Central memory CD8-positive, alpha-beta T cell (primary cell): ENCODE measurements around the gene TSHZ3.

Experiments
- ATAC-seq: fragments of 150-1000 bp; cut with Tn5 transposase; replicated peaks from 2 replicates; pipeline ENCODE4 v1.10.0; 2022; ENCODE audit warnings: mild to moderate bottlenecking, moderate FRiP score, moderate number of reproducible peaks; ENCODE audit not compliant: poor library complexity, severe bottlenecking; ENCODE audit errors: extremely low read depth
- DNase-seq, 2 donors: peaks; one replicate each; pipeline ENCODE4 v3.0.0; 2021; ENCODE audit warnings: low spot score in 2 of 2
- H3K27ac Mint-ChIP-seq: one replicate; pipeline ENCODE4 v1.8.0; 2022; ENCODE audit warnings: low read depth, mild to moderate bottlenecking, moderate library complexity, mixed read lengths
- H3K27me3 Mint-ChIP-seq: one replicate; pipeline ENCODE4 v1.8.0; 2022; ENCODE audit warnings: mixed read lengths
- H3K36me3 Mint-ChIP-seq: one replicate; pipeline ENCODE4 v1.8.0; 2022; ENCODE audit warnings: mild to moderate bottlenecking, moderate library complexity, mixed read lengths; ENCODE audit not compliant: insufficient read depth
- H3K4me1 Mint-ChIP-seq: one replicate; pipeline ENCODE4 v1.8.0; 2022; ENCODE audit warnings: mixed read lengths
- H3K4me3 Mint-ChIP-seq: one replicate; pipeline ENCODE4 v1.8.0; 2022; ENCODE audit warnings: mild to moderate bottlenecking, moderate library complexity, mixed read lengths
- H3K9me3 Mint-ChIP-seq: one replicate; pipeline ENCODE4 v1.8.0; 2022; ENCODE audit warnings: mixed read lengths

The TSHZ3 gene

DNA sequence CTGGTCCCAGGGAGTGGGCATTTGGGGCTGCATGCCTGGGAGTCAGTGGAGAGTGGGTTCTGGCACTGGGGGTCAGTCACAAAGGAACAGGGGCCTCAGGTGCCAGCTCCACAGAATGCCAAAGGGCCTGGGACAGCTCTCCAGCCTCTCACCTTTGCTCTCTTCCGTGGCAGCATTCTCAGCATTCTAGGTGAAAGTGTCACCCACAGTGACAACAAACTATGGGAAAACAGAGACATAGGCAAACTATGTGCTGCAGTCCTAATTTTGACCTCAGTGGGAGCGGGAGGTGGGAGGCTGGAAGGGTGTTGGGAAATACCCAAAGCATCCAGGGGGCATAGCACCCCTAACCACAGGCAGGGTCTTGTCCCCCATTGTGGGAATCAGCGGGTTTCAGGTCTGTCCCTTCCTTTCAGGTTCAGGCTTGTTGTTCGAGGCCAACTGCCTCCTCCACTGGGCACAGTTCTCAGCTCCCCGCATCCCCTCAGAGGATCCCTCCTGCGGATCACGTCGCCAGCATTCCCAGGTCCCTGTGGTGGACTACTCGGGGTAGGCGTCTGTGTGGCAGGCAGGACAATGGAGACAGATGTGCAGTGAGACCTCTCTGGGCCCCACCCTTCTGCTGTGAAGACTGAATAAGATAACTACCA lies 52.4 kb downstream of the TSHZ3 start:
- H3K36me3 Mint-ChIP-seq = no peaks in the 10 kb centered on the region
- ATAC-seq = no peak
- peaks cover 12% of the 10 kb centered on the region for H3K27me3 Mint-ChIP-seq
- no peak for DNase-seq
- no peaks in the 10 kb centered on the region for H3K4me1 Mint-ChIP-seq
- no peaks in the 10 kb centered on the region for H3K9me3 Mint-ChIP-seq
- H3K4me3 Mint-ChIP-seq = no peak overlapping the region
- H3K27ac Mint-ChIP-seq = no peak overlapping the region

DNA sequence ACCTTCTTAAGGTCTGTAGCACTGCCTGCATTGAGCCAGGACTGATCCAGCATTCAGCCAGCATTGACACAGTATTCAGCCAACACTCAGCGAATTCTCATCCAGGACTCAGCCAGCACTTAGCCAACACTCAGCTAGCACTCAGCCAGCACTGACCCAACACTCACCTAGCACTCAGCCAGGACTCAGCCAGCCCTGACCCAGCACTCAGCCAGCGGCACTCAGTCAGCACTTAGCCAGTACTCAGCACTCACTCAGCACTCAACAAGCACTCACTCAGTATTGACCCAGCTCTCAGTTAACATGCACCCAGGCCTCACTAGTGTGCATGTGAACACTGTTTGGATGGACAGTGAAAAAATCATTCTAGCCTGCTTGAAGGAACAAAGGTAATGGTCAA lies 55.0 kb downstream of the TSHZ3 start:
- no peak overlapping the region for H3K4me3 Mint-ChIP-seq
- no peaks in the 10 kb centered on the region for H3K36me3 Mint-ChIP-seq
- ATAC-seq (no peak), DNase-seq (no peak)
- H3K4me1 Mint-ChIP-seq = no peaks in the 10 kb centered on the region
- H3K27ac Mint-ChIP-seq = no peak overlapping the region
- H3K9me3 Mint-ChIP-seq = no peaks in the 10 kb centered on the region
- peaks cover 21% of the 10 kb centered on the region for H3K27me3 Mint-ChIP-seq

DNA sequence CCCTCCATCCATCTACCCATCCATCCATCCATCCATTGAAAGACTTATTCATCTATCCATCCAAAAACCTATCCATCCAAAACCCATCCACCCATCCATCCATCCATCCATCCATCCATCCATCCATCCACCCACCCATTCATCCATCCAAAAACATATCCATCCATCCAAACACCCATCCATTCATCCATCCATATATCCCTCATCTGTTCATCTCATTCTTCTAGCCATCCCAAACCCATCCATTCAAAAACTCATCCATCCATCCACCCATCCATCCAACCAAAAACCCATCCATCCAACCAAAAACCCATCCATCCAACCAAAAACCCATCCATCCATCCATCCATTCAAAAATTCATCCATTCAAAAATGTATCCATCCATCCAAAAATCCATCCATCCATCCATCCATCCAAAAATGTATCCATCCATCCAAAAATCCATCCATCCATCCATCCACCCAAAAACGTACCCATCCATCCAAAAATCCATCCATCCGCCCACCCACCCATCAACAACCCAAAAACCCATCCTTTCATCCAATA lies 56.5 kb downstream of the TSHZ3 start:
- H3K9me3 Mint-ChIP-seq = no peaks in the 10 kb centered on the region
- H3K4me1 Mint-ChIP-seq = no peaks in the 10 kb centered on the region
- peaks cover 9% of the 10 kb centered on the region for H3K27me3 Mint-ChIP-seq
- no peak for DNase-seq
- ATAC-seq = no peak
- H3K27ac Mint-ChIP-seq = no peak overlapping the region
- no peak overlapping the region for H3K4me3 Mint-ChIP-seq
- H3K36me3 Mint-ChIP-seq = no peaks in the 10 kb centered on the region

DNA sequence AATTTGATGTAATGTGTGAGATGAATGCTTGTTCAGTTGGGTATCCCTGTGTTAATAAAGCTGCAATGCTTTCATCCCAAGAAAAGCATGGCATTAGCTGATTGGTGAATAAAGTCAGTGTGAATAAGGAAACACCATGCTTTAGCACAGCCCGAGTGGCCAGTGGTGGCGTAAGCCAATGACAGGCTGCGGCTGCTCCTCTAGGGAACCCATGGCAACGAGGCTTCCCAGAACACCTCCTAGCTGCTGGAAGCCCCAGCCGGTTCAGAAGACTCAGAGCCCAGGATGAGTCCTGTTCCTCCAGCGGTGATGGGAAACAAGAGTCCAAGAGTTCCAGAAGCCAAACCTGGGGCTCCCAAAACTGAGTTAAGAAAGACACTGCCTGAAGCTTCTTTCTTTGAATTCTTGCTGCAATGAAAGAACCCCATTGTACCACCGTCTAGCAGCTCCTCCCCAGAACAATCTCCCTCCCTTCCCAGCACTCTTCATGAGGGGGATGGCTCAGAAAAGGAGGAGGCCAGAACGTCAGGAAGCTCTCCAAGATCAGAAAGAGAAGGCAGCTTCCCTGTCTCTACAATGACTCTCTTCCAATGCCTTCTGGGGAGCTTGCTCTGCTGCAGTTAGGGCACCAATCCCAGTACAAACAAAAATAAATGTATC lies 58.2 kb downstream of the TSHZ3 start:
- H3K9me3 Mint-ChIP-seq = no peaks in the 10 kb centered on the region
- DNase-seq (no peak), ATAC-seq (no peak)
- H3K4me3 Mint-ChIP-seq = no peak overlapping the region
- no peak overlapping the region for H3K27ac Mint-ChIP-seq
- peaks cover 2% of the 10 kb centered on the region for H3K4me1 Mint-ChIP-seq
- H3K36me3 Mint-ChIP-seq = no peaks in the 10 kb centered on the region
- peaks cover 9% of the 10 kb centered on the region for H3K27me3 Mint-ChIP-seq

DNA sequence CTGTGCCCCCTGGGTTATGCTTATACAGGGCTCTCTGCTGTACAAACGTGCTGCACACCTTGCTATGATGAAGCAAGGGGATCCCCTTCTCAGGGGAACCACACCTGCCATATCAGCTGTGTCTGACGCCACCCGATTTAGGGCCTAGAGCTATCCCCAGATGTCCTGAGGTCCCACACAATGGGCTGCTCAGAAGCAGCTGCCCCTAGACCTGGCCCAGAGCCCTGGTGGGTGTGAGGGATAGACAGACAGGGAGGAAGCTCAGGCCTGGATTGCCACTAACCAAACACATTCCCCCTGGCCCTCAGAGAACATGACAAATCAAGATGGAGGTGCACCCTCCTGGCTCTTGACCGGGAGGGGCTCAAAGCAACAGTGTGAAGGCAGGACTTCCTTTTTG lies 59.3 kb downstream of the TSHZ3 start:
- no peak for DNase-seq
- Mint-ChIP-seq H3K4me3 (no peak overlapping the region), H3K27me3 (peaks cover 9% of the 10 kb centered on the region), H3K27ac (no peak overlapping the region), H3K36me3 (no peaks in the 10 kb centered on the region), H3K9me3 (no peaks in the 10 kb centered on the region), H3K4me1 (peaks cover 6% of the 10 kb centered on the region)
- ATAC-seq = no peak

DNA sequence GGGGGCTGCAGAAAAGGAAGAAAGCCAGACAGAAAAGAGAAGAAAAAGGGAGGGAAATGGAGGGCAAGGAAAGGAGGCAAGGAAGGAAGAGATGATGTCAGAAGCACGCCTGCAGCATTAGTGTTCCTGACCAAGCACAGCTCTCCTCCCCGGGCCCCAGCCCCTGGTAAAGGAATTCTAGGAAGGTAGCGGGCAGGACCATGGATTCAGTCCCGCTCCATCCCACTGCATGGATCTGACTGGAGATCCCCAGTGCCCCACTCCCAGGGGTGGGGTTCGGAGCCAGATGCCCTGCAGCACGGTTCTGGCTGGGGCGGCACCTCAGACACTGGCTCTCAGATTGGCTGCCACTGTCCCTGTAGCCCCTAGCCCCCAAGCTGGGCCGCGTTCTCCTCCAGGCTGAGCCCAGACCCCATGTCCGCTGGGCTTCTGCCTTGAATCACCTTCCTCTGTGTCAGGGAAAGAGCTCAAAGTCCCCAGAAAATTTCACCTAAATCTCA lies 59.8 kb downstream of the TSHZ3 start:
- H3K4me3 Mint-ChIP-seq = no peak overlapping the region
- no peaks in the 10 kb centered on the region for H3K9me3 Mint-ChIP-seq
- no peaks in the 10 kb centered on the region for H3K36me3 Mint-ChIP-seq
- ATAC-seq = no peak
- H3K27ac Mint-ChIP-seq = no peak overlapping the region
- DNase-seq = no peak
- peaks cover 11% of the 10 kb centered on the region for H3K27me3 Mint-ChIP-seq
- H3K4me1 Mint-ChIP-seq = peaks cover 6% of the 10 kb centered on the region

DNA sequence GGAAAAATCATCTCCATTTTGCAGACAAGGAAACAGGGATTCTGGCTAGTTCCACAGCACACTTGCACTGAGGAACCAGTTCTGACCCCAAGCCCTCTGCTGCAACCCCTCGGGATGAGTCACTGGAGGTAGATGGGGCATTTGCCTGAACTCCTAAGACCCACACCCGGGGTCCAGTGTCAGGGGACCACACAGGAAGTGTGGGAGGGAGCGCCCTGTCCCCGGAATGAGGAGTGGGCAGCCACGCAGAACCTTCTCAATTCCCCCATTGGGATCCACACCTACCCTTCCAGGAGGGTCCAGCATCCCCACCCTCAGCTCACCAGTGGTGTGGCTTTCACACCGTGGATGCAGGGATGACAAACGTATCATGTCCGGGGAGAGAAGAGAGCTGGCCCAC lies 62.7 kb downstream of the TSHZ3 start:
- H3K4me1 Mint-ChIP-seq = peaks cover 6% of the 10 kb centered on the region

DNA sequence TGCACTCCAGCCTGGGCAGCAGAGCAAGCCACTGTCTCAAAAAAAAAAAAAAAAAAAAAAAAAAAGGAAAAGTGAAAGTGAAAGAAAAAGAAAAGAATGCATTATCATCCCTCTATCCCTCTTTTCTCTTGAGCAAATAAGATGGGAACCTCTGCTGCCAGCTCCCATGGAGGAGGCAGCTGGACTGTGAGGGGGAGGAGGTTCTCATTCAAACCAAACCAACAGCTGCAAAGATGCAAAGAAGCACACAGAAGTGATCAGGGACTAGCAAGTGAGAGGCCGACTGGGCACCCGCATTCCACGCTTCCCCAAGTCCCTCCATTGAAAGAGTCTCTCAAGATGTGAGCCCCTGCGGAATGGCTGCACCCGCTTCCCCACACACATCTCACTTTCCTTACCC lies 63.5 kb downstream of the TSHZ3 start:
- ATAC-seq (no peak), DNase-seq (no peak)
- Mint-ChIP-seq H3K4me1 (peaks cover 6% of the 10 kb centered on the region), H3K9me3 (no peaks in the 10 kb centered on the region), H3K27me3 (peaks cover 42% of the 10 kb centered on the region), H3K36me3 (no peaks in the 10 kb centered on the region), H3K27ac (no peak overlapping the region), H3K4me3 (no peak overlapping the region)

More for the DNA sequence above, 62.7 kb downstream of the TSHZ3 start:
- H3K27ac Mint-ChIP-seq = no peak overlapping the region
- peaks cover 37% of the 10 kb centered on the region for H3K27me3 Mint-ChIP-seq
- H3K36me3 Mint-ChIP-seq = no peaks in the 10 kb centered on the region
- no peaks in the 10 kb centered on the region for H3K9me3 Mint-ChIP-seq
- no peak overlapping the region for H3K4me3 Mint-ChIP-seq
- DNase-seq (no peak), ATAC-seq (no peak)

DNA sequence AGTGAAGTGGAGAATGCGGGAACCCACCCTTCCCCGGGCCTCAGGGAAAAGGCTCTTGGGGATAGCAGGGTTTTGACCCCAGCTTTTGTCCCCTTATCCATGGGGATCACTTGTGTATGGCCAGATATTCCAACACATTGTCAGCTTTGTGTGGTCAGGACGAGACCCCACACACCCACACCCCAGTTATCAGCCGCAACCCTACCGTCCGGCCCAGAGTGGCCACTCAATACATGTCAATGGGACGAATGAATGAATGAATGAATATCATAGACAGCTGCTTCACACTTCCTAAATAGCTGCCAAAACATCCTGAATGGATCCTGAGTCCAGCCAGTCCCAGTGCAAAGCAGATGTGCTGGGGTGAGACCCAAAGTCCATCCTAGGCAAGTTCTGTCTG lies 64.6 kb downstream of the TSHZ3 start:
- H3K4me3 Mint-ChIP-seq = no peak overlapping the region
- DNase-seq = no peak
- peaks cover 6% of the 10 kb centered on the region for H3K4me1 Mint-ChIP-seq
- ATAC-seq = no peak
- H3K36me3 Mint-ChIP-seq = no peaks in the 10 kb centered on the region
- H3K27me3 Mint-ChIP-seq = peaks cover 33% of the 10 kb centered on the region
- H3K9me3 Mint-ChIP-seq = no peaks in the 10 kb centered on the region
- no peak overlapping the region for H3K27ac Mint-ChIP-seq

DNA sequence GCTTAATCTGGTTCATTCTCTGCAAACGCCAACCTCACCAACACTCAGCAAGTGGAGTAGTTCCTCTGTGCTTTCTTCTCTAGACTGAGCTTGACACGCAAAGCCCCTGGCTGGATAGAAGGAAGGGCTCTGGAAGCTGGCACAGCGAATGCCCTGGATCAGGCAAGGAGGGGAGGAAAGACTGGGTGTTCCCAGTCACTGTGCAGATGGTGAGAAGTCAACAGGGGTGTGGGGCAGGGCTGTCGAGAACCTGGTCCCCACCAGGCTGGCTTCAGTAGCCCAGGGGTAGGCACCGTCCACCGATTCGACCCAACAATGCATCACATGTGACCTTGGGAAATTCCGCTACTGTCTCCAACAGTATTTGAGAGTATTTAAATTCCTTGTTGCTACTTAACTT lies 65.5 kb downstream of the TSHZ3 start:
- H3K9me3 Mint-ChIP-seq = no peaks in the 10 kb centered on the region
- DNase-seq (no peak), ATAC-seq (no peak)
- no peaks in the 10 kb centered on the region for H3K36me3 Mint-ChIP-seq
- peaks cover 33% of the 10 kb centered on the region for H3K27me3 Mint-ChIP-seq
- no peak overlapping the region for H3K4me3 Mint-ChIP-seq
- H3K4me1 Mint-ChIP-seq = peaks cover 6% of the 10 kb centered on the region
- no peak overlapping the region for H3K27ac Mint-ChIP-seq

DNA sequence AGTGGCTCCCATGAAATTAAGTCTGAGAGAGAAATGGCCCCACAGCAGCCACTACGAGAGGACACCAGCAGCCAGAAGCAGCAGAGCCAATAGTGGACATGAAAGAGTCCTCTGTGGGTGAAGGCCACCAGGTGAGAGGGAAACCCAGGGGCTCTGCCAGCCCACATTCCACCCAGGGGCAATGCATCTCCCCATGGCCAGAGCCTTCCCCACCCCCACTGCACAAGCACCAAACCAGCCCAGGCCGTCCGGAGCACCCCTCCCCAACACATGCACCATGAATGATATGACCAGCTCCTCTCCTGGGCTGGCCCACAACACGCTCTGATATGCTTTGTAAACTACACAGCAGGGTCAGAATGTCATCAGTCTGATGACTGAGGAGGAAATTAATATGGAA lies 66.9 kb downstream of the TSHZ3 start:
- Mint-ChIP-seq H3K36me3 (peaks cover 2% of the 10 kb centered on the region), H3K4me1 (peaks cover 6% of the 10 kb centered on the region), H3K9me3 (no peaks in the 10 kb centered on the region), H3K4me3 (no peak overlapping the region), H3K27ac (no peak overlapping the region), H3K27me3 (peaks cover 33% of the 10 kb centered on the region)
- ATAC-seq (no peak), DNase-seq (no peak)

DNA sequence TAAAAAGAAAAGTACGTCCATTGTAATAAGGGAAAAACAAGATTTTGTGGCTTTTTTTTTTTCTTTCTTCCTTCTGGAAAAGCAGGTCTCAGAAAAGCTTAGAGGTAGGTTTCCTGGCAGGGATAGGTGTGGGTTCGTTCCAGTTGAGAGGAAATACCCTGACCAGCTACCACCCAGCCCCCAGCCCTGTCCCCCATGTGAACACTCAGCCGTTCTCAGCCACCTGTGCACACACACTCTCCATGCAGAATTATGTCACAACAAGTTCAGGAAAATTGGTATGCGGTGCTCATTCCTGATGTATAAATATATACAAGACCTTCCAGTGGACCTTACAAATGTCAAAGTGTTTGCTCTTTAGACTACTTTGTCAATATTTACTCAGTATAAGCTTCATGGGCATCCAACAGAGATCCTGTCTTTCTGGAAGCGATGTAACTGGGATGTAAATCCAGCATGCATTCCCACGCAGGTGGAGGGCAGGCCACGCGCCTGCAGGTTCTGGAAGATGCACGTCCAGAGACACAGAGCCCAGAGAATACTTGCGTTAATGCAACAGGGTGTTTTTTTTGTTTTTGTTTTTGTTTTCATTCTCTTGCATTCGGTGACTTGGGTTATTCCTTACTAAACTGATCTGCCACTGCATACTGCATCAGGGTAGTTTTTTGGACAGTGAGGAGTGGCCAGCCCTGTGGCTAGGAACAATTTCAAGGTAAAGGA lies 68.8 kb downstream of the TSHZ3 start:
- no peak for ATAC-seq
- H3K36me3 Mint-ChIP-seq = peaks cover 2% of the 10 kb centered on the region
- H3K4me1 Mint-ChIP-seq = no peaks in the 10 kb centered on the region
- no peak overlapping the region for H3K4me3 Mint-ChIP-seq
- peaks cover 33% of the 10 kb centered on the region for H3K27me3 Mint-ChIP-seq
- no peak overlapping the region for H3K27ac Mint-ChIP-seq
- DNase-seq = no peak
- H3K9me3 Mint-ChIP-seq = no peaks in the 10 kb centered on the region

DNA sequence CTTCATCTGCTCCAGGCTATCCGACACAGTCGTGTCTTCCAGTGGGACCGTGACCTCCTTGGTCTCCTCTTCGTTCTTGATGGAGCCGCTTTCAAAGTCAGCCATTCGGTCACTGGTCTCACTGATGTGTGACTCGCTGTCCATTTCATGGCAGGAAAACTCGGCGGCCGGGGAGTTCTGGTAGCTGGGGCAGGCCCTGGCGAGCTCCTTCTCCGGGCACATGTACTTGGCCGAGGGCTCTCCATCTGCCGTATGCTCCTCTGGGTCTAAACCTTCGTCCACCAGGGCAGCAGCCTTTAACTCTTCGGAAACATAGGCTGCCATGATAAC lies 69.8 kb downstream of the TSHZ3 start:
- no peaks in the 10 kb centered on the region for H3K4me1 Mint-ChIP-seq
- H3K27ac Mint-ChIP-seq = no peak overlapping the region
- no peak overlapping the region for H3K4me3 Mint-ChIP-seq
- peaks cover 2% of the 10 kb centered on the region for H3K36me3 Mint-ChIP-seq
- no peak for DNase-seq
- peaks cover 31% of the 10 kb centered on the region for H3K27me3 Mint-ChIP-seq
- no peak for ATAC-seq
- no peaks in the 10 kb centered on the region for H3K9me3 Mint-ChIP-seq
